Measurements from ENCODE around the gene JUND.

JUND gene

GRCh38 chr19:18289471-18290301 lies 8.3 kb upstream of the JUND start:
- DNase-seq, result no peak

- no peak for DNase-seq
Observed at GRCh38 chr19:18287836-18288772, 6.7 kb upstream of the JUND start.

DNA sequence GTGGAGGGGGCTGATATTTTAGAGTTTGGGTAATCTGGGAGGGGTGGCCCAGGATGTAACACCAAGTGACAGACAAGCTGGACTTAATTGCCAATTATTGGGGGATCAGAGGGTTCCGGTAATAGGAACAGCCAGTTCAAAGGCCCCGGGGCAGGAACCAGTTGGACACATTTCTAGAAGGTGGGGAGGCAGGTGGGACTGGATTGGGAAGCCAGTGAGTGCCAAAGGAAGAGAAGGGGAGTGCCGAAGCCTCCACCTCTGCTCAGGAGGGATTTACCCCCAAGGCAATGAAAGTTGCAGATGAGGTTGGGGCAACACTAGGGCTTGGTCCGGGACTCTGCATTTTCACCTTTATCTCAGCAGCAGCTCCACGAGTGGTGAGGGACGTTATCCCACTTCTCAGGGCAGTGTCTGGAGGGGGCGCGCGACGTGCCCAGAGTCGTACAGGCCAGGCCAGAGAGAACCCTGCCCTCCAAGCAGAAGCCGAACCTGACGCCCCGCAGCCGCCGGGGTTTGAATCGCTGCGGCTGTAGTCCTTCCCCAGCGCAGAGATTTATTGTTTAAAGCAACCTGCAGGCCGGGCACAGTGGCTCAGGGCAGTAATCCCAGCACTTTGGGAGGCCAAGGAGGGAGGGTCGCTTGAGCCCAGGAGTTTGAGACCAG lies 5.7 kb upstream of the JUND start:
- DNase-seq, result no peak

- no peak for DNase-seq
Observed at GRCh38 chr19:18284712-18285360, 3.4 kb upstream of the JUND start.

- DNase-seq, result no peak
Observed at GRCh38 chr19:18283338-18283737, 1.9 kb upstream of the JUND start.

- DNase-seq, result no peak
Observed at GRCh38 chr19:18282788-18283141, 1.3 kb upstream of the JUND start.

GRCh38 chr19:18282021-18282787 lies 782 bp upstream of the JUND start:
- DNase-seq, result peak in 1 of 4 experiments; percentile 18

GRCh38 chr19:18280247-18281081 lies 958 bp downstream of the JUND start:
- peak; percentile 56 to 81 (median 68) for DNase-seq

- peak; percentile 70 to 86 (median 79) for DNase-seq
Observed at GRCh38 chr19:18279516-18280246, 1.7 kb downstream of the JUND start.

DNA sequence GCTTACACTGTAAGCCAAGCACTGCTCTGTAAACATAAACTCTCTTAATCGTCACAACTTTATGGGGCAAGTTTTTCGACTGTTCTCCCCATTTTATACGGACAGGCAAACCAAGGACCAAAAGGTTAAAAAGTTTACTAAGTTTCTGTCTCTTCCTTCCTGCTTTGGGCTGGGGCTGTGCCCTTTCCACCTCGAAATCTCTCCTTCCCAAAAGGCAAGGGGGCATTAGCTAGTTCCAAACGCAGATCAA lies 2.2 kb downstream of the JUND start:
- no peak for DNase-seq

DNA sequence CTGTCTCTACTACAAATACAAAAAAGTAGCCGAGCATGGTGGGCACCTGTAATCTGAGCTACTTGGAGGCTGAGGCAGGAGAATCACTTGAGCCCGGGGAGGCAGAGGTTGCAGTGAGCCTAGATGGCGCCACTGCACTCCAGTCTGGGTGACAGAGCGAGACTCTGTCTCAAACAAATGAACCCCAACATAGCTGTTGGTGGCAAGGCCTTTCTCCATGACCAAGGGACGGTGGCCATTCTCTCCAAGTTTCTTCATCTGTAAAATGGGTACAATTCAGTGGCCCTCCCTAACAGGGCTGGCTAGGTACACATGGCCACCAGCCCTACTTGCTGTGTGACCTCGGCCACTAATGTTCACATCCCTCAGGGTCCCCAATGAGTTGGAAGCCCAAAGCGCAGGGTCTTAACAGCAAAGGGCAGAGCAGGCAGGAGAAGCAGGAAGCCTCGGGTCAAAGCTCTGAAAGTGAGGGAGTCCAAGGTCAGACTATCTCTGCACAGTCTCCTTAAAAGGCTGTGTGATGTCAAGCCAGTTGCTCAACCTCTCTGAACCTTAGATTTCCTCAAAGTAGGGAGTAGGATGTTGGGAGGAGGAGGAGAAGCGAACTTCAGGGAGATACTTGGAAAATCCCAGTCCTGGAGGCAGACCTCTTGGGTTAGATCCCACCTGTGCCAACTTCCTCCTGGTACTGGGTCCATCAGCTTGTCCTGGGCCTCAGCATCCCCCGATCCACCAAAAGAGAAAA lies 2.7 kb downstream of the JUND start:
- DNase-seq, result peak in 1 of 4 experiments; percentile 17

GRCh38 chr19:18274781-18275356 lies 6.6 kb downstream of the JUND start:
- no peak for DNase-seq

DNA sequence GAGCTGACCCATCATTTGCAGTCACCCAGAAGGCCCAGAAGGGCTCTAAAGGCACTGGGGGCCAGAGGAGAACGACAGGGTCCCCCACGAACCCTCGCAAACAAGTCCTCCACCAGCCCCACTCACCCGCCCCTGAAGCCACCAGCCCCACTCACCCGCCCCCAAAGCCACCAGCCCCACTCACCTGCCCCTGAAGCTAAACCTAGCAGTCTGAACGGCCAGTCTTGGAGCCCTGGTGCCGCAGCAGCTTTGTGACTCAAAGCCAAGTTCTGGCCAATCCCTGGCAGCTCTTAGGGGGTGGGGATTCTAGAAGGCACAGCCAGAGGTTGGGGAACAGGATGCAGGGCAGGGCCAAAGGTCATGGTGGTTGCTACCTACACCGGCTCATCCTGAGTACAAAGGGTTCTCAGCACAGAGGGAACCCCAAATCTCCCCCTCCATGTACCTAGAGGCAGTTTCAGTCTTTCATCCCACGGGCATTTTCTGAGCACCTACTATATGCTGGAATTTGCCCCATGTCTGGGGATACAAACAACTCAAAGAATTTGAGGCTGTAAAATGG lies 7.1 kb downstream of the JUND start, which contains the start of gene IQCN:
Gene IQCN, minus strand, starts transcription at position 234 of the 562 bp plus-strand sequence. CDS start 4,974 bp downstream, outside the sequence.
- DNase-seq, result no peak

DNA sequence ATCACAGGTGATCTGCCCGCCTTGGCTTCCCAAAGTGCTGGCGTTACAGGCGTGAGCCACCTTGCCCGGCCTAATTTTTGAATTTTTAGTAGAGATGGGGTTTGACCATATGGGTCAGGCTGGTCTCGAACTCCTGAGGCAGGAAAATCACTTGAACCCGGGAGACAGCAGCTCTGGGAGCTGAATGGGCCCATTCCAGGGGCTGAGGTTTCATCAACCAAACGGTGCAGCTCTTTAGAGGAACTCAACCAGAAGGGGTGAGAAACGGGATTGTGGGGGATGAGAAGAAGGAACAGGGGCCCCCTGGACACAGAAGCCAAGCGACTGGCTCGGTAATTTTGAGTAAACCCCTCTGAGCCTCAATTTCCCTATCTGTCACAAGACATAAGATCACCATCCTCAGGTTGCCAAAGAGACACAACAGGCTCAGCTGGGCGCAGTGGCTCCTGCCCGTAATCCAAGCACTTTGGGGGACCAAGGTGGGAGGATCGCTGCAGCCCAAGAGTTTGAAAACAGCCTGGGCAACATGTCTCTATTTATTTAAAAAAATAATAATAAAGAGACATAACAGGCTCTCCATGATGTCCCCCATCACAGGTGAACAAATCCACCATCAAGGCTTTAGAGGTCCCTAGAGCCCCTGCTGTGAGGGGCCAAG lies 7.7 kb downstream of the JUND start:
- DNase-seq, result no peak

GRCh38 chr19:18271433-18271841 lies 10.0 kb downstream of the JUND start:
- DNase-seq, result no peak

DNA sequence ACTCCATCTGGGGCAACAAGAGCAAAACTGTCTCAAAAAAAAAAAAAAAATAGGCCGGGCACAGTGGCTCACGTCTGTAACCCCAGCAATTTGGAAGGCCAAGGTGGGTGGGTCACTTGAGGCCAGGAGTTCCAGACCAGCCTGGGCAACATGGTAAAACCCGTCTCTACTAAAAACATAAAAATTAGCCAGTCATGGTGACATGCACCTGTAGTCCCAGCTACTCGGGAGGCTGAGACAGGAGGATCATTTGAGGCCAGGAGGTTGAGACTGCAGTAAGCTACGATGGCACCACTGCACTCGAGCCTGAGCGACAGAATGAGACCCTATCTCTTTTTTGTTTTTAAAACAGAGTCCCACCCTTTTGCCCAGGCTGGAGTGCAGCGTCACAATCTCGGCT lies 11.1 kb downstream of the JUND start:
- DNase-seq, result no peak

GRCh38 chr19:18269070-18269723 lies 12.2 kb downstream of the JUND start:
- no peak for DNase-seq
